Measurements from ENCODE around the gene PTGR3.
"Not testable (repeated sequence)": the region's sequence is repeated elsewhere in the genome, so short reads cannot be mapped to it uniquely, and the experiment has no call there.

Gene PTGR3

GRCh38 chr18:75201282-75202270, 7.4 kb downstream of the PTGR3 start:
- FAIRE-seq = no peak

DNA sequence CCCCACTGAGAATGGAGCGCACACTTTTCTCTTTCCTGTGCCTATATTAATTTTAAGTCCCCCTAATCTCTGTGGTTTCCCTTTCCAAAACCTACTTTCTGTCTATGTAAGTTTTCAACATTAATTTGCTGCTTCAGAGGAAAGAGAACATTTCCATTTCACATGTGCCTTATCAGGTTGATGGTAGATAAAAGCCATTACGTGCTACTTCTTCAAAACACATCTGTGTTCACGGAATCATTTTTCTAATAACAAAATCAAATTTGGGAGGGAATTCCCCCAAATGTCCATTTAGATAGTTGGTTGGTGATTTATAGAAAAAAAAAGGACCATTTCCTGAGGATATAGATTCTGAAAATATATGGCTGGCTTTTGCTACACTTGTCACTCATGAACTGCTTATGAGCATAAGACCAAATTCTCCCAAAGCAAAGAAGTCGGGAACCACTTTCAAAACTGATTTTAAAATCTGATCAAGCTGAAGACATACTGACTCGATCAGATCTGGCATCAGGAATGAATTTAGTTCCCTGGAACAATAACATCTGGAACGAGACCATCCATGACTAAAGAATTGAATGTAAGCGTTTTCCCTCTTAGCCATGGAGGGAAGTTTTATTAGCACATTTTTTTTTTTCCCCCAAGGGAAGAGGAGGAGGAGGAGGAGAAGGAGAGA, 8.2 kb downstream of the PTGR3 start:
- no peak for FAIRE-seq

DNA sequence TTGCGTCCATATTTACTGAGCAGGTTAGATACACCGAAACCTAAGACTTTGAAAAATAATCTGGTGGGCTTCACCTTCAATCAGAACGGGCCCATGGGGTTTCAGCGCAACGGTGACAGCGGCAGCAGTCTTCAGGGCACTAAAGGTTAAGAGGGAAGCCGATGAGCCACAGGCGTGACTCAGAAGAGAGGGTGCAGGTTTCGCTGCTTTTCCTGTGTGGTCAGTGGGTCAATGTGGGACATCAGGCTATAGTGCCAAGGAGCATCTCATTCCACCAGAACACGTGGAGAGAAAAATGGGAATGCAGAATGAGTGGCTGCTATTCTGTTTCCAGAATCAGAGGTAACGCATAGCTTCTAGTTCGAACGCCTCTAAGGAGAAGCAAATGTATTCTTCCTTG, 8.9 kb downstream of the PTGR3 start:
- no peak for FAIRE-seq

GRCh38 chr18:75199327-75199726, 9.6 kb downstream of the PTGR3 start:
- no peak for FAIRE-seq

GRCh38 chr18:75198036-75198435, 10.9 kb downstream of the PTGR3 start:
- no peak for FAIRE-seq

DNA sequence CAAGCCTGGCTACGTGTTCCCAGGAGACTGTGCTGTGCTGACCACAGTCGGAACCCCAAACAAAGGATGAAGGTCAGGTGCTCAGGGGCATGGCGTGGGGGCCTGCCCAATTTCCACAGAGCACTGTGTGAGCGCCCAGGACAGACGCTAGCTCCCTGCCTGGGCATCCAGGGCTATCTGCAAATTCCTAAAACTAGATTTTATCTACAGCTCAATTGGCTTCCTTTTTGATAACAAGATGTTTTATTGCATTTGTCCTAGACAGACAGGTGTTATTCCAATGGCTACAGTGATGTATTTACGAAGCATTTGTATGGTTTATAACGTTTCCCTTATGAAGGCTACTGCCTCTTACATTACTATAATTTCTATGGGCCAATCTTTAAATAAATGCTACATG, 16.0 kb downstream of the PTGR3 start:
- no peak for FAIRE-seq

DNA sequence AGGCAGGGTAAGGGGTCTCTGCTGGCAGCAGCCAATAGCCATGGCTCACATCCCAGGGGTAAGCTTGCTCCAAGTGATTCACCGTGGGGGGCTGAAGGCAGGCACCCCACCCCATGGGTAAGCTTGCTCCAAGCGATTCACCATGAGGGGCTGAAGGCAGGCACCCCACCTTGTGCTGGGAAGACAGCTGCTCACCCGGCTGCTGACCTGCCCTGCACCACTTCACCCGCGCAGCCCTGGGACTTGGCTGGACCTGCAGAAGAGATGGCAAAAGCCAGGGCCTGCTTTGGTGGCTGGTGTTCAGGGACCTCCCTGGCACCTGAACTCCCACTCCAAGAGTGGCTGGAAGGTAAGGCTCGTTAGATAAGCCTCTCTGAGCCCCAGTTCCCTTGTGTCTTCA, 19.2 kb downstream of the PTGR3 start:
- FAIRE-seq = no peak

GRCh38 chr18:75187702-75188101, 21.2 kb downstream of the PTGR3 start:
- not testable (repeated sequence) for FAIRE-seq

DNA sequence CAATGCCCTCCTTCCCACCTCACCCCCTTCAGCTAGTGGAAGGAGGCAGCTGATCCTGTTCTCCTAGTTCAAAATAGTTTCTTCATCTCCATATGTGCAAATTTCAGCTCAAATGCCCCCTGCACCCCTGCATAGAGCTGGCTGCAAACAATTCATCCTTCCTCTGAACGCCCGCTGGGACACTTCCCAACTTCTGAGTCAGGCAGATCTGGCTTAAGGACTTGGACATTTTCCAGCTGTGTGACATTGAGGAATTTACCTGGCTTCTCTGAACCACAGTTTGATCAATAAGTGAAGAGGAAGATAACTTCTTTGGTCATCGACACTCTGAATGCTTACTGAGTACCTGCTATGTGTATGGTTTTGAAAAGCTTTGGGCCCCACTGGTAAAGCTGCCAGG, 23.5 kb downstream of the PTGR3 start:
- FAIRE-seq = no peak

GRCh38 chr18:75183973-75184493, 24.9 kb downstream of the PTGR3 start:
- no peak for FAIRE-seq

GRCh38 chr18:75183524-75183923, 25.4 kb downstream of the PTGR3 start:
- FAIRE-seq = no peak

DNA sequence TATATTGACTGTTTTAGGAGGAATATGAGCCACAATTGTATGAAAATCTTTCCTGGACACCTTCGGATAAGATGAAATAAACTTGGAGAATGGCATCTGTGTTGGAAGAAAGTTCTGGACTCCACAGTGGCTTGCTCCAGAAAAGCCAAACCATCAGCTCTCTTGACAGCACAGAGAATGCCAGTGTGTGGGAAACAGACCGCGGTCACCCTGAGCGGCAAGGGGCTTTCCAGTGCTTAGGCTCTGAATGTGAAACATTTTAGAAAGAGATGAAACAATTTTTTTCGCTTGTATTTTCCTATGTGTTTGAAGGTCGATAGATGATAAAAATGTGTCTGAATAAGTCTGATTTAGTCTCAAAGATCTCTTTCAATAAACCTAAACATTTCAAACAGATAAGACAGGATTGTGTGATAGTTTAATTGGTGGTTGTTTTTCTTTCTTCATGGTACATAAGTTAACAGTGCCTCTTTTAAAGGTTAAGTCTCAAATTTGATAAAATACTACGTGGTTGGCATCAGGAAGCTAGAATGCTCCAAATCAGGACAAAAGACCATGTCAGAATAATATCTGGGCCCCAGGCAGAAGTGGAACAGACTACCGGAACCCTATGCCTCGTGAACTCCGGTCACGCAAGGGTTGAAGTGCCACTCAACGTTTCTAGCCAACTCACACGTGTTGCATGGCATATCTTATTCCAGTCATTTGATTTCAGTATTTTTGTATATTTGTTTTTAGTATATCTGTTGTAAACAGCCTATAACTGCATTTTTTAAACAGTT, 28.9 kb downstream of the PTGR3 start:
- FAIRE-seq = no peak

GRCh38 chr18:75178376-75178775, 30.6 kb downstream of the PTGR3 start:
- no peak for FAIRE-seq

DNA sequence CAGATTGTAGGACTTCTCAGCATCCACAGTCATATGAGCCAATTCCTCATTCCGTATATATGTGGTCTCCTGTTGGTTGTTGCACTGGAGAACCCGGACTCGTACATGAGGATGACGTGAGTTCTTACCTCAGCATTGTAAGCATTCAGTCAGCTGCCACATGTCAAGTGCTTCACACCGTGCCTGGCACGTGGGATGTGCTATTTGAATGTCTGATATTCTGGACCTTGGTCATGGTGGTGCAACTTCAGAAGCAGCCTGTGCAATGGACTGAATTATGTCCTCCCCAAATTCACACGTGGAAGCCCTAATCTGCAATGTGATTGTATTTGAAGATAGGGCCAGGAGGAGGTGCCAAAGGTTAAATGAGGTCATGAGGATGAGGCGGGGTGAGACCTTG, 32.1 kb downstream of the PTGR3 start:
- FAIRE-seq = no peak

GRCh38 chr18:75173738-75174137, 35.2 kb downstream of the PTGR3 start:
- no peak for FAIRE-seq

- no peak for FAIRE-seq
Observed at GRCh38 chr18:75173125-75173432, 35.9 kb downstream of the PTGR3 start.

DNA sequence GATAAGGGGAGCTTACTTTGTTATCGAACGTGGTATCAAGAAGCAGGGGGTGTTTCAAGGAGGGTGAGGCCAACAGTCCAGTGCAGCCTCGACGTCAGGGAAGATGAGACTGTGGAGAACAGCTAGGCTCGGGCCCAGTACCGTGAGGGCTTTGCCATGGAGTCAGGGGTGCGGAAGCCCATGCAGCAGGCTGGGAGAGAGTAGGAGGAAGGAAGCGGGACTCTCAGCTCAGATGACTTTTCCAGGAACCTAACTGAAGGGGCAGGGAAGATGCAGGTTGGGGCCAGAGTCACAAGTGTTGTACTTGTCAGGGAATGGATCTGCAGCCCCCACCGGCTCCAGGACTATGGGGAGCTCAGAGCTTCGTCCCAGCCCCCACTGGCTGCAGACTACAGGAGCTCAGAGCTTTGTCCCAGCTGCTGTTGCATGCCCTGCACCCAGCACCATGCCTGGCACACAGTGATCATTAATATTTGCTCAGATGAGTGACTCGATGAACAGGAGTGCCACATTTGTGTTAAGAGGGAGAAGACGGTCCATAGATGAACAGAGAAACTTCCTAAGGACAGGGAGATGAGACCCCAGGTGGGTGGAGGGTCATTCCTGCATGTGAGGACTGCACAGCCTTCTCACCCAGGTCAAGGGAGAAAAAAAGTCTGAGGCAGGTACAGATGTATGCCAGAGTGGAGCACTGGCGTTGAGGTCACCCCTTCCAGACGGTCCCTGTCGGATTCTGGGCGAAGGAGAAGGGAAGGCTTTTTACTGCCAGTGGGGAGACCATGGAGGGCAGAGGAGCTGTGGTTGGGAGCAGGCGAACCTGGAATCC, 36.4 kb downstream of the PTGR3 start:
- no peak for FAIRE-seq

GRCh38 chr18:75170916-75171315, 38.0 kb downstream of the PTGR3 start:
- FAIRE-seq = no peak

DNA sequence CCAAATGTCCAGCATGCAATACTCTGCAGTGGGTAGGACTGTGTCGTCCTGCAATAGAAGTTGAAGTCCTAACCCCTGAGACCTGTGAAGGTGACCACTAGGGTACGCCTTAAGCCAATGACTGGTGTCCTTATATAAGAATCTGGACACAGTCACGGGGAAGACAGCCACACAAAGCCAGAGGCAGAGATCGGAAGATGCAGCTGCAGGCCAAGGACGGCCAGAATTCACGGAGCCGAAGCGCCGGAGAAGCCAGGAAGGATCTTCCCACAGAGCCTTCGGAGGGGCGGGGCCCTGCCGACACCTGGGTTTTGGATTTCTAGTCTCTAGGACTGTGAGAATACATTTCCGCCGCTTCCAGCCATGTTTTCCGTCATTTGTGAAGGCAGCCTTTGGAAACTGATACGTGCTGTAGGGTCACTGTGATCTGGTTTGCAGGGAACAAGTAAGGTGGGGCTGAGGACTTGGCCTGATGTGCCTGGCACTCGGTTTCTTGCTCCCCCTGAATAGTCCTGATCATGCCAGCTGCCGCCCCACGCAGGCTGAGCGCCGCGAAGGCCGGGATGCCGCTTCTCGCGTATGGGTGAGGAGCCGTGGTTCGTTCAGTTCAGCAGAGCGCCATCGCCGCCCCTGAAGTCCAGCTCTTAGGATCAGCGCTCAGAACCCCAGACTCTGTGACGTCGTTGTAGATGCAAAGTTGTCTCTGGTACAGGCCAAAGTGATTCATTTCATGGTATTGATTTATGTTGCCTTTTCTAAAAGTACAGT, 38.7 kb downstream of the PTGR3 start:
- no peak for FAIRE-seq

DNA sequence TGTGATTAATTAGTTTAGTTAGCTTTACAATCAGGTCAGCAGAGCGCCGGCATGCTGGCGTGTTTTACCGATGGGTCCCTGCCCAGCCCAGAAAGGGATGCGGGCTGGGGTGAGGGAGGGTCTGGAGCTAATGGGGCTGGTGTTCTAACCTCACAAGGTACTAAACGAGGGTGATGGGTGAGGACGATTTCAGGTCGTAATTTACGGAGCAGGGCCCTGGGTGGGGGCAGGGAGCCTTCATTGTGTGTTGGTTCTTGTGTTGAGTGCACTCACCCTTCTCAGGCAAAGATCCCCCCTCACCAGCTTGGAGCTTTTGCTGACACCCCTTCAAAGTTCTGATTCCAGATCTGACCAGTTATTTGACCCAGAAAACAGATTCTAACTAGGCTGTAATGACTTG, 39.5 kb downstream of the PTGR3 start:
- no peak for FAIRE-seq

DNA sequence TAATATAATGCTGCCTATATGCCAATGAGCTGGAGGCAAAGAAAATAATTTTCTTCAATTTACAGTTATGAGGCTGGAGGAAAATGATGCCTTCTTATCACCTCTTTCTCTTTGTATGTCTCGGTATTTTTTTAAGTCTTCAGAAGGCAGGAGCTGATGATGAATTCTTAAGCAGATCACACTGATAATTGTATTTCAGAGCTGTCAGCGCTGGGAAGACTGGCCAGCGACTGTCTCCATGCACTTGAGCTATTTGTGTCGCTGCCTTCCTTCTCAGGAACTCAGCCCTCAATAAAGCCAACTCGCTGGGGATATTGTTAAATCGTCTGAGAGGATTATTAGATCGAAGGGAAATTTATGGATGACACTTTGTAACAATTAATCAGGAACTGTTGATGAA, 40.3 kb downstream of the PTGR3 start:
- FAIRE-seq = no peak
